ENCODE measurements around the gene ANKRD35. TPM values are rescaled to one million over a fixed set of nuclear protein-coding genes. Genes with fewer than 3 reads are reported as not detected.

ANKRD35 gene
- total RNA-seq, 1 donor = 1.4 TPM

- H3K9me3 ChIP-seq (ENCODE audit: low read depth, low read length) = no peaks in the 10 kb centered on the region
- no peak overlapping the region for H3K27ac ChIP-seq (ENCODE audit: low read depth, low read length)
Measured at GRCh38 chr1:145868232-145868631, 17.4 kb downstream of the ANKRD35 start.

GRCh38 chr1:145863282-145864018, 22.2 kb downstream of the ANKRD35 start:
- DNase-seq (ENCODE audit: insufficient read length, low spot score, missing footprints) = no peak
- TF ChIP-seq CTCF (IDR thresholded peaks at IDR 0.05; ENCODE audit: extremely low read depth, low read depth, low read length) = no peak
- no peak overlapping the region for H2AFZ ChIP-seq (ENCODE audit: low read length)

More at GRCh38 chr1:145868232-145868631, 17.4 kb downstream of the ANKRD35 start:
- no peak overlapping the region for H2AFZ ChIP-seq (ENCODE audit: low read length)
- no peak overlapping the region for H3K4me2 ChIP-seq (ENCODE audit: insufficient read depth, low read length)
- TF ChIP-seq CTCF (IDR thresholded peaks at IDR 0.05; ENCODE audit: extremely low read depth, low read depth, low read length) = no peak
- peaks cover 17% of the 10 kb centered on the region for H3K4me1 ChIP-seq (ENCODE audit: insufficient read depth, low read length)
- no peak overlapping the region for H3K4me3 ChIP-seq (ENCODE audit: insufficient read depth, low read length)
- DNase-seq (ENCODE audit: insufficient read length, low spot score, missing footprints) = no peak
- no peaks in the 10 kb centered on the region for H3K79me2 ChIP-seq (ENCODE audit: insufficient read depth, low read length)
- no peaks in the 10 kb centered on the region for H4K20me1 ChIP-seq (ENCODE audit: insufficient read depth, low read length)
- H3K27me3 ChIP-seq (ENCODE audit: insufficient read depth, low read length) = no peaks in the 10 kb centered on the region
- peaks cover 7% of the 10 kb centered on the region for H3K36me3 ChIP-seq (ENCODE audit: insufficient read depth, low read length)

GRCh38 chr1:145859491-145860023, 26.1 kb downstream of the ANKRD35 start:
- H3K27ac ChIP-seq (ENCODE audit: low read depth, low read length) = peak overlapping the region; percentile 81
- H2AFZ ChIP-seq (ENCODE audit: low read length) = peak overlapping the region; percentile 88
- H3K79me2 ChIP-seq (ENCODE audit: insufficient read depth, low read length) = peaks cover 28% of the 10 kb centered on the region
- no peaks in the 10 kb centered on the region for H3K27me3 ChIP-seq (ENCODE audit: insufficient read depth, low read length)
- H3K4me3 ChIP-seq (ENCODE audit: insufficient read depth, low read length) = peak overlapping the region; percentile 100
- peak overlapping the region; percentile 91 for H3K4me2 ChIP-seq (ENCODE audit: insufficient read depth, low read length)
- DNase-seq (ENCODE audit: insufficient read length, low spot score, missing footprints) = peak; percentile 99
- peaks cover 32% of the 10 kb centered on the region for H3K36me3 ChIP-seq (ENCODE audit: insufficient read depth, low read length)
- H3K9me3 ChIP-seq (ENCODE audit: low read depth, low read length) = no peaks in the 10 kb centered on the region
- peaks cover 19% of the 10 kb centered on the region for H3K4me1 ChIP-seq (ENCODE audit: insufficient read depth, low read length)
- H4K20me1 ChIP-seq (ENCODE audit: insufficient read depth, low read length) = peaks cover 18% of the 10 kb centered on the region
- no peak for TF ChIP-seq CTCF (IDR thresholded peaks at IDR 0.05; ENCODE audit: extremely low read depth, low read depth, low read length)

More at GRCh38 chr1:145863282-145864018, 22.2 kb downstream of the ANKRD35 start:
- Histone ChIP-seq H3K9me3 (ENCODE audit: low read depth, low read length) (no peaks in the 10 kb centered on the region), H3K27ac (ENCODE audit: low read depth, low read length) (no peak overlapping the region), H3K4me1 (ENCODE audit: insufficient read depth, low read length) (peaks cover 4% of the 10 kb centered on the region), H3K27me3 (ENCODE audit: insufficient read depth, low read length) (no peaks in the 10 kb centered on the region), H3K4me3 (ENCODE audit: insufficient read depth, low read length) (no peak overlapping the region), H3K79me2 (ENCODE audit: insufficient read depth, low read length) (peaks cover 3% of the 10 kb centered on the region), H4K20me1 (ENCODE audit: insufficient read depth, low read length) (no peaks in the 10 kb centered on the region), H3K4me2 (ENCODE audit: insufficient read depth, low read length) (no peak overlapping the region), H3K36me3 (ENCODE audit: insufficient read depth, low read length) (peaks cover 7% of the 10 kb centered on the region)

GRCh38 chr1:145858901-145859490, 26.7 kb downstream of the ANKRD35 start, which contains the start of gene PIAS3:
Gene PIAS3, minus strand, starts transcription at chr1:145859081. Its CDS starts 91 bp downstream, at chr1:145858990.
- peaks cover 28% of the 10 kb centered on the region for H3K79me2 ChIP-seq (ENCODE audit: insufficient read depth, low read length)
- H3K27me3 ChIP-seq (ENCODE audit: insufficient read depth, low read length) = no peaks in the 10 kb centered on the region
- TF ChIP-seq CTCF (IDR thresholded peaks at IDR 0.05; ENCODE audit: extremely low read depth, low read depth, low read length) = no peak
- H2AFZ ChIP-seq (ENCODE audit: low read length) = peak within 1 kb of the TSS; percentile 88
- H3K27ac ChIP-seq (ENCODE audit: low read depth, low read length) = peak within 1 kb of the TSS; percentile 81
- H3K4me1 ChIP-seq (ENCODE audit: insufficient read depth, low read length) = peaks cover 19% of the 10 kb centered on the region
- peak; percentile 99 for DNase-seq (ENCODE audit: insufficient read length, low spot score, missing footprints)
- H4K20me1 ChIP-seq (ENCODE audit: insufficient read depth, low read length) = peaks cover 18% of the 10 kb centered on the region
- peaks cover 37% of the 10 kb centered on the region for H3K36me3 ChIP-seq (ENCODE audit: insufficient read depth, low read length)
- peak within 1 kb of the TSS; percentile 100 for H3K4me3 ChIP-seq (ENCODE audit: insufficient read depth, low read length)
- no peaks in the 10 kb centered on the region for H3K9me3 ChIP-seq (ENCODE audit: low read depth, low read length)
- H3K4me2 ChIP-seq (ENCODE audit: insufficient read depth, low read length) = peak within 1 kb of the TSS; percentile 91

Data from osteoblast (primary cell).